Hematopoietic multipotent progenitor cell treated with erythropoietin and hydrocortisone succinate and interleukin-3 and kit ligand, for 6 days (in vitro differentiated cells): ENCODE measurements around the gene ISG15.

Source experiments
- DNase-seq: peaks from one replicate; pipeline ENCODE4 v3.0.0-alpha.2; 2015

The ISG15 gene

DNA sequence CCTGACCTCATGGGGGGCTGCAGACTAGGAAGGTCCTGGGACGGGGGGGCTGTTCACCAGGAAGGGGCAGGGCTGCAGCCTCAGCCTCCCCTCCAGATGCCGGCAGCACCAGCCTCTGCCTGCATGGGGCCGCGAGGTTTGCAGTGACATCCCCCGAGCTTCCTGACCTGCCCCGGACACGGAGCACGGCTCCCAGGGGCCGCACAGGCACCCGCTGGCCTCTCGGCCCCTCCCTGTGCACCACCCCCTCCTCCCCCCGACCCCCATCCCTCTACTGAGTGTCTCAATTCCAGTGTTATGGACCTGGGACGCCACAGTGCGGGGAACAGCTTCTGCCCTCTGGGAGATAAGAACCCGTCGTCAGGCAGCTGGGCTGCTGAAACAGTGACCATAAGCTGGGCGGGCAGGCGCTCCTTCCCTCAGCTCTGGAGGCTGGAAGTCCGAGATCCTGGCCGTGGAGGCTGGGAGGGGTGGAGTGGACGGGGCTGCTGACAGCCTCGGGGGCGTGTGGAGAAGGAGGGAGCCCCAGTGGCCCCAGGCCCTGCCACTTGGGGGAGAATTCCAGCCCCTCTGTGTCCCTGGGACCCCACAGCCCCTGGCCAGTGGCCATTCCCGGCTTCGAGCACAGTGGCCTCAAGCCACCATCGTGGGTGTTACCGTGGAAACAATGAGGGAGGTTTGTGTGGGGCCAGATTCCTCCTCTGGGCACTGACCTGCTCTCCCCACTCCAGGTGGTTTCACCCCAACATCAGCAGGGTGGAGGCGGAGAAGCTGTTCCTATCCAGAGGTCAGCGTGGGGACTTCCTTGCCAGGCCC, 49.3 kb downstream of the ISG15 start:
- DNase-seq, result peak; percentile 32

DNA sequence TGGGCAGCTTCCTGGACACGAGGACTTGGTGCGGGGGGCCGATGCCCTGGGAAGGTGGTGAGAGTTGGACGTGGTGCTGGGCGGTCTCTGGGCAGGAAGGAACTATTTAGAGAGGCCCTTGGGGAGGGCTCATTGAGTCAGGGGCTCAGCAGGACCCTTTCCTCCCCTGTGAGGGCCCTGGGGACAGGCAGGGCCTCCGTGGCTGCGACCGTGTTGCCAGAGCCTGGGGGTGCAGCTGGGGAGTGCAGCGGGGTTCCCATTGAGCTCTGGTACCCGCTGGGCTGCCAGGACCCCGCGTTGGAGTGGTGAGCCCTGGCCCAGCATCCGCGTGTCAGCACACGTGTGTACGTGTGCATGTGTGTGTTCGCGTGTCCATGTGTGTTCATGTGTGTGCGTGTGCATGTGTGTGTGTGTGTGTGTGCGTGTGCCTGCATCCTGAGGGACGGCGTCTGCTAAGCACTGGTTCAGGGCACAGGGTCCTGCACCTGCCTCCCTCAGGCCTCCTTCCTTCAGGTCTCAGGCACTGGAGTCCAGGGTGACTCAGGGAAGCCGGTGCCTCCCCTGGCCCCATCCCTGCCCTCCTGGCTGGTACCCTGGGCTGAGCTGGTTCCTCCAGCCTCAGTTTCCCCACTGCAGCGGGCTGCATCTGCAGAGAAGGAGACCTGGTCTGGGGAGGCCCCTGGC, 50.1 kb downstream of the ISG15 start:
- no peak for DNase-seq
